Fibroblast of skin of right biceps (primary cell): ENCODE data around the gene SLC36A4.
"Not testable (repeated sequence)": the region's sequence is repeated elsewhere in the genome, so short reads cannot be mapped to it uniquely, and the experiment has no call there.

Experiments
- DNase-seq: peaks from one replicate; pipeline ENCODE4 v3.0.0-alpha.2; 2013

The SLC36A4 gene

GRCh38 chr11:93117565-93117964 lies 80.2 kb downstream of the SLC36A4 start:
- no peak for DNase-seq

DNA sequence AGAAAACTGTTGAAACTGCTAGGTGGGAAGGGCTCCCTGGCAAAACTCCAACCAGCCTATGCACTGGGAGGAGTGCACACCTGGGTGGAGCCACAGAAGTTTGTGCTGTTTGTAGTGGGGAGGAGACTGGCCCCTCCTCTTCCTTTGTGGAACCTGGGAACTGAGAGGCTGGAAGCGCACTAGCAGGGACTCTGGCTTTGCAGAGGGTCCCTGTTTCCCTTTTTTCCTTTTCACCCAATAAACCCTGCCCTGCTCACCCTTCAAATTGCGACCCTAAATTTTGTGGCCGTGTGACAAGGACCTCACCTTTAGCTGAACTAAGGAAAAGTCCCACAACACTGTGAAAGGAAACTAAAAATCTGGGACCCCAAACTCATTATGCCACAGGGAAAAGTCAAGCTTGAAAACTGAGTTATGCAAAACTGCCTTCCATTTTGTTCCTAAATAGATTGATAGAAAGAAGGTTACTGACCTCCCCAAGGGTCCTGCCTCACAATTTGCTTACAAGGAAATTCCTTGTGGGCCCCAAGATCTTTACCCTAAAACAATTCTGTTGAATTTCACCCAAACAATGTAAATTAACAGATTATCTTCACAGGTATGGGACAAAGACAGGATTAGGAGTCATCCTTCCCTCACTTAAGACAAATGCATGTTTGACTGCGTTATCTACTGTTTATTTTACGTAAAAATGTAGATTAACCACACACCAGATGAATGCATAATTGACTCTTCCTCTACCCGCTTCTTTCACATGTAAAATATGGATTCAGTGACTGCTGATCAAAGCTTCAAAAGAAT lies 81.0 kb downstream of the SLC36A4 start:
- no peak for DNase-seq

DNA sequence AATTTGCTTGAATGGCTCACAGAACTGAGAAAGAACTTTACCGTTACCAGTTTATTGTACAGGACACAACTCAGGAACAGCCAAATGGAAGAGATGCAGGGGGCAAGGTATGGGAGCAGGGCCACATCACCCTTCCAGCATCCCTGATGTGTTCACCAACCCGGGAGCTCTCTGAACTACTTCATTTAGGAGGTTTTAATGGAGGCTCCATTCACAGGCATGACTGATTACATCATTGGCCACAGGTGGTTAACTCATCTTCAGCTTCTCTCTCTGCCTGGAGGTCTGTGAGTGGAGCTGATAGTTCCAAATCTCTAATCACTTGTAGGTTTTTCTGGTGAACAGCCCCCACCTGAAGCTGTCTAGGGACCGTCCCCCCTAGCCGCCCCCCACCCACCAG lies 83.5 kb downstream of the SLC36A4 start:
- no peak for DNase-seq

DNA sequence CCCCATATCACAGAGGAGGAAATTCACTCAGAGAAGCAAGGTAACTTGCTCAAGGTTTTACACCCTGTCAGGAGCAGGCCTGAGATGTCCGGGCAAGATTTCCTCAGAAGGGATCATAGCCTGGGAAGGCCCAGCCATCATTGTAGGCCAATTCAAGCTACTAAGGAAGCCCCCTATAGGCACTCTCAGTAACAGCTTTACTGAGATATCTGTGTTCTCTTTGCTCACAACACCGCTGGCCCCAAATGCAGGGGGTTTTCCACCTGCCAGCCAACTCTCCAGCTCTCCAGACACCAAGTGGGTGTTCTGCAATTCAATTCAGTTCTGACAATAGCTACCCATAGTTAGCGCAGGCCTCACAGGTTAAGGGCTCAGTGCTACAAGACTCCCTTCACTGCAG lies 84.0 kb downstream of the SLC36A4 start:
- no peak for DNase-seq

- not testable (repeated sequence) for DNase-seq
Observed at GRCh38 chr11:93111147-93111546, 86.6 kb downstream of the SLC36A4 start.

GRCh38 chr11:93100211-93100610 lies 97.6 kb downstream of the SLC36A4 start:
- peak; percentile 3 for DNase-seq

DNA sequence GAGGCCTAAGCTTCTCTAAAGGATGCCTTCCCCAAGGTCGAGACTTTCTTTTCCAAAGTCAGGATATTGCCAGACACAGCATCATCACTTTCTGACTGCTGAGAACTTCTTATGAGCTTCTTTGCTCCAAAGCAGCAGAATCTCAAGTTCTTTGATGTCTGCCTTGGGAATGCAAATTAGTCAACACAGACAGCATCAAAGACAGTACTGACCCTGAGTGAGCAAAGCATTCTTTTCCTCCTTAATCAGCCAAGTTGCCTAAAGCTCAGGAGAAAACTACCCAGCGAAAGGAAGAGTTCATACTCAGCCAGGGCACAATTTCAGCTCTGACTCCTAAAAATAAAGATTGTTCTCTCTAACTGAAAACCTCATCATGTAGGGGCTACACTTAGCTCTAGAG lies 98.0 kb downstream of the SLC36A4 start:
- DNase-seq, result peak; percentile 31
